Epidermal melanocyte (primary cell): ENCODE measurements around the gene GNA15.

ENCODE experiments used
- DNase-seq: peaks from one replicate; pipeline ENCODE4 v3.0.0; 2011; ENCODE audit warnings: low spot score; ENCODE audit not compliant: insufficient read length

GNA15 gene

GRCh38 chr19:3121396-3121795, 14.4 kb upstream of the GNA15 start:
- DNase-seq = no peak

GRCh38 chr19:3121821-3122511, 13.9 kb upstream of the GNA15 start:
- DNase-seq = no peak

GRCh38 chr19:3122512-3122870, 13.3 kb upstream of the GNA15 start:
- DNase-seq = no peak

GRCh38 chr19:3123088-3123721, 12.6 kb upstream of the GNA15 start:
- DNase-seq = no peak

- DNase-seq = no peak
Measured at GRCh38 chr19:3123956-3124355, 11.9 kb upstream of the GNA15 start.

- DNase-seq = no peak
Measured at GRCh38 chr19:3124630-3125029, 11.2 kb upstream of the GNA15 start.

- no peak for DNase-seq
Measured at GRCh38 chr19:3125900-3126524, 9.8 kb upstream of the GNA15 start.

- no peak for DNase-seq
Measured at GRCh38 chr19:3129112-3129511, 6.7 kb upstream of the GNA15 start.

- no peak for DNase-seq
Measured at GRCh38 chr19:3131168-3131567, 4.7 kb upstream of the GNA15 start.

GRCh38 chr19:3132971-3133792, 2.7 kb upstream of the GNA15 start:
- no peak for DNase-seq

GRCh38 chr19:3133793-3134116, 2.1 kb upstream of the GNA15 start:
- no peak for DNase-seq

GRCh38 chr19:3136684-3137055, 837 bp downstream of the GNA15 start:
- no peak for DNase-seq

GRCh38 chr19:3137119-3137518, 1.3 kb downstream of the GNA15 start:
- no peak for DNase-seq

GRCh38 chr19:3138268-3138667, 2.4 kb downstream of the GNA15 start:
- no peak for DNase-seq

GRCh38 chr19:3140667-3141038, 4.8 kb downstream of the GNA15 start:
- peak; percentile 14 for DNase-seq

GRCh38 chr19:3142292-3142670, 6.4 kb downstream of the GNA15 start:
- DNase-seq = no peak

GRCh38 chr19:3142781-3143337, 7.0 kb downstream of the GNA15 start:
- no peak for DNase-seq

GRCh38 chr19:3145909-3146676, 10.3 kb downstream of the GNA15 start:
- DNase-seq = no peak

GRCh38 chr19:3146677-3147100, 10.9 kb downstream of the GNA15 start:
- no peak for DNase-seq

GRCh38 chr19:3148503-3148902, 12.7 kb downstream of the GNA15 start:
- no peak for DNase-seq

- no peak for DNase-seq
Measured at GRCh38 chr19:3149089-3149488, 13.3 kb downstream of the GNA15 start.
